Stimulated activated CD8-positive, alpha-beta memory T cell treated with anti-CD3 and anti-CD28 coated beads, Interleukin-7, amount 100 ng/mL, for 24 hours (primary cell): ENCODE measurements around the gene CDC73.
"Not testable (repeated sequence)": the region's sequence is repeated elsewhere in the genome, so short reads cannot be mapped to it uniquely, and the experiment has no call there.

ENCODE experiments used
- DNase-seq: peaks from one replicate; pipeline ENCODE4 v3.0.0-alpha.2; 2020; ENCODE audit warnings: low read depth

Gene CDC73

GRCh38 chr1:193234530-193234929 is 112.7 kb downstream of the CDC73 start:
- no peak for DNase-seq

DNA sequence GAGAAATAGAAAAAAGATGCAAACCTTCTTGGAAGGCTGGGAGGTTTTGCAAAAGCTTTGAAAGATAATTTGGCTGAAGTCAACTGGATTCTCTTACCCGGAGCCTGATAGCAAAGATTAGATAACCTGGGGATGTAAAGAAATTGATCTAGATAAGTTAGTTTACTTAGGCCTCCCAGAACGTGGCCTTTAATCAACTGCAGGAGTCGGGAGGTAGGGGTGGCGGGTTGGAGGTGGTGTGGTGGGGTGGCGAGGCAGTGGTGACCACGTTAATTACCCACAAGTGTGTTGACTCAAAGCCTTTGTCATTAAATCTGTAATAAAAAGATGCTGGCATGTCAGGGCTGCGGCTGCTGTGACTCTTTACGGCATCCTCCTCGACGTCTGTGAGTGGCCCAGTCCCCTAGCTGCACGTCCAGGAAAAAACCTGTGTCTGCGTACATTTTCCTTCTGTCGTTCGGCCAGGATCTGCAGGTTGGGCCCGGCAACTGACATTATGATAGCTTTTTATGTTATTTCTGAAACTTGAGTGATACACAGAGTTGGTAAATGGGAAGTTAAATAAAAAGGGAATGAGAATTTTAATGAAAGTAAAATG is 115.6 kb downstream of the CDC73 start:
- no peak for DNase-seq

- no peak for DNase-seq
These were observed 118.8 kb downstream of the CDC73 start for GRCh38 chr1:193240609-193241008.

DNA sequence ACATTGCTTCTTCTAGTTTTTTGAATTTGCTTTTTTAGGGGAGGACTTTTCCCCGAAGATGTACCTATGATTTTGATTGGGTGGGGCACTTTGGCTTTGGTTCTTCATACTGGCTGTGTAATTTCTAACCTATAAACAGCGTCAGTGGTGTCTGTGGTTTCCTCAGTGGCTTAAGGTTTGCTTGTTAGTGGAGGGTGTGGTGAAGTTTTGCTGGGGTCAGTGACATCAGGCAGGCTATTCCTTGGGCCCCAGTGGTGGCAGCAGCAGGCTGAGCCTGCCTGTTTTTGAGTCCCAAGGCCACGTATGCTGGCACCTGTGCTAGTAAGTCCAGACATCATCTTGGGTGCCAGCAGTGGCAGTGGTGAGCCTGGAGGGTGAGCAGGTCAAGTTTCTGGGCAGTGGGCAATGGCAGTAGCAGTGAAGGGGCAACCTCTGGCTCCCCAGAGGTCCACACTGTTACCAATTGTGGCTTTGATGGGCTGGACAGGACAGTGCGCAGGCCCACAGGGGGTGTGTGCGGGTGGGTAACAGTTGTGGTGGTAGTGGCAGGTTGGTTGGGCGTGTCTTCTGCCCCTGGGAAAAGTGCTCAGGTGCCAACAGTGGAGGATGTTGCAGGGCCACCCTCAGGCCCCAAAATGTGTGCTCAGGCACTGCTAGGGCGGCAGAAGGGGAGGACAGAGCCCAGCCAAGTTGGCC is 119.4 kb downstream of the CDC73 start:
- no peak for DNase-seq

DNA sequence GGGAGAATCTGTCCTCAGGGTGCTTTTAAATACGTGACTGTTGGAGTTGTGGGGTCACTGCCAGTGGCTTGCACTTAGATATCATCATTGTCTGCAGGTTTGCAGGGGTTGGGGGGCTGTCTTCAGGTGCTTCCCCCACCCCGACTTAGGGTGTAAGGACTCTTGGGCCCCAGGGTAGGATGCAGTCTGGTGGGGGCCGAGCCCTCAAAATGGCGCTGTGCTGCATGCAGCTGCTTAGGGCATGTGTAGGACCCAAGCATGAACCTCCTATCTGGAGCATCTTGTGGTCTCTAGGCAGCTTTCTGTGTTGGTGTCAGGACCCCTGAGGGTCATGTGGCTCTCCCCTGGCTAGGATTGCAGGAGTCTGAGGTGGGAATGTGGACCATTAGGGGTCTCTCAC is 120.2 kb downstream of the CDC73 start:
- DNase-seq, result no peak

- no peak for DNase-seq
These were observed 127.4 kb downstream of the CDC73 start for GRCh38 chr1:193249187-193249586.

- DNase-seq, result no peak
These were observed 130.1 kb downstream of the CDC73 start for GRCh38 chr1:193251950-193252349.

DNA sequence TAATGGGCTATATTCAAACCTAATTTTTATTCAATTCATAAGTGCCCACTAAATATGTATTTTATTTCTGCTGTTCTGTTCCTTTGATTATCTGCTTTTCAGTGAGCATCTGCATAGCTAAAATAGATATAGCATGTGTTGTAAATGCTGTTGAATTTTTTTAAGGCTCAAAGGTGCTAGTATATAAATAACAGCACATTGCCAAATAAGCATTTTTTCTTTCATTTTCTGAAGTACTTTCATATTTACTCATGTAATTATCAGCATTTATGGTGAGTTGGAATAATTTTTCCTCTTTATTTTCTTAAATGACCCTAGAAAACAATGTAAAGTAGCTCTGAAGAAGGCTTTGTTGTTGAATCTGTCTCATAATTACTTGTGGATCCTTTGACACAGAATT is 134.2 kb downstream of the CDC73 start:
- DNase-seq, result no peak

DNA sequence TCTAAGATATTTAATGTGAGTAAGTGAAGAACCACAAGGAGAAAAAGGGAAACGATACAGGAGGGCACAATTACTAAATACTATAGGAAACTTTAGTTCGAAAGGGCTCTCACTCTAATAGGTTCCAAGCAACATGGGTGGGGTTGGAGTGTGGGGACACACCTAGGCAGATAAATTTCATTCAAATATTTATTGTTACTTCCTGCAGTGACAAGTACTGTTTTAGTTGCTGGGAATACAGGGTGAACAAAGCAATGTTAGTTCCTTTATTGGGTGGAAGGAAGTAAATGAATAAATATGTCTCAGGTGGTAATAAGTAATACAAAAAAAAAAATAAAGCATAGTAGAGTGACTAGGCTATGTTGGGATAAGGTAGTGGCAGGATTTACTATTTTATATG is 137.8 kb downstream of the CDC73 start:
- no peak for DNase-seq

DNA sequence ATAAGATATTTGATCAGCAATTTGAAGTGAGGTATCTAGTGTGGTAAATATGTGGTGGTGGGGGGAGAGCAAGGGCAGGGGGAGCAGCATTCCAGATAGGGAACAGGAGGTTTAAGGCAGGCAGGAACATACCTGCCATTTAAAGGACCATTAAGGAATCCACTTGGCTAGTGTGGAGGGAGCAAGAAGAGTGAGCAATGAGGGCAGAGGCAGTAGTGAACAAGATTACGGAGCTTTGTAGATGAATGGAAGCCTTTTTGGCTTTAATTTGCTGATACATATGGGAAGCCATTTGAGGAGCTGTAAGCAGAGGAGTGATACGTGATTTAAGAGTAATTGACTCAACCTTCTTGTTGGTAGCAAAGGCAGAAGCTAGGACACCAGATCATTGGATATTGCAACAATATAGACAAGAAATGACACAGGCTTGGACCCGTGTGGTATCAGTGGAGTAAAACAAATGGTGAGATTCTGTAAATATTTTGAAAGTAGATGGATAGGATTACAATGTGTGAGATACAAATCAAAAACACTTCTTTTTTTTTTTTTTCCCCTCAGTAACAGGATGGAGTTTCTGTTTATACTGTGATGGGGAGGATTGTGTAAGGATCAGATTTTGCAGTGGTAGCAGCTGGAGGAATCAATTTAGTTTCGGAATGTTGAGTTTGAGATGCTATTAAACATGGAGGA is 138.4 kb downstream of the CDC73 start:
- no peak for DNase-seq

DNA sequence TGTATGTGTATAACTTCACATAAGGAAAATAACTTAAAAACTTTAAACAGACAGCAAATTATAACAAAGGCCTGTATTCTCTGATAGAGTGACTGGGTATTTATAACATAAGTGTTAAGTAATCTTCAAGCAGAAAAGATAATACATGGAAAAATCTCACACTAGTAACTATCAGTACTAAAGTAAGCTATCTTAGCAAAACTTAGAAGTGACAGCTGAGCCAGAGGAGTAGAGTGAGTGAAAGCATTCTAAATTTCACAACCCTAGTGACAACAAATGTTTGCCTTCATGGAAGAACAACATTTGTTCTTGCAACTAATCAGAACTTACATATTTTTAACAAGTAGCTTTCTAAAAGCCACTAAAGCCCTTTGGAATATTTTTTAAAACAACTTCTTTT is 139.1 kb downstream of the CDC73 start:
- no peak for DNase-seq

- DNase-seq, result no peak
These were observed 140.8 kb downstream of the CDC73 start for GRCh38 chr1:193262661-193263060.

DNA sequence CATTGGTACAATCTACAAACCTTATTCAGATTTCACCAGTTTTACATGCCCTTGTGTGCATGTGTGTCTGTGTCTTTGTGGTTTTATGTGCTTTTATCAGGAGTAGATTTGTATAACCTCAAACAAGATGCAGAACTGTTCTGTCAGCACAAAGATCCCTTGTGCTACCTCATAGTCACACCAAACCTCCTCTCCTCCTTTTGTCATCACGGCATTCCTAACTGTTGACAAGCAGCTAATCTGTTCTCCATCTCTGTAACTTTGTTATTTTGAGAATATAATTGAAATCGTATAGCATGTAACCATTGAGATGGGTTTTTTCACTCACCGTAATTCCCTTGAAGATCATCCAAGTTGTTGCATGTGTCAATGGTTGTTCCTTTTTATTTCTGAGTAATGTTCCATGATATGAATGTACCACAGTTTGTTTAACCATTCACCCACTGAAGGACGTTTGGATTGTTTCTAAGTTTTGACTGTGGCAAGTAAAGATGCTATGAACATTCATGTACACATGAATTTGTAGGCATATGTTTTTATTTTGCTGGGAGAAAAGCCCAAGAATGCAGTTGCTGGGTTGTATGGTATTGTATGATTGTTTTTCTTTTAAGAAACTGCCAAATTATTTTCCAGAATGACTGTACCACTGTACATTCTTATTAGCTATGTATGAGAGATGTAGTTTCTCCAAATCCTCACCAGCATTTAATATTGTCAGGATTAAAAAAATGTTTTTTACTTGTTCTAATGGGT is 142.7 kb downstream of the CDC73 start:
- DNase-seq, result no peak

DNA sequence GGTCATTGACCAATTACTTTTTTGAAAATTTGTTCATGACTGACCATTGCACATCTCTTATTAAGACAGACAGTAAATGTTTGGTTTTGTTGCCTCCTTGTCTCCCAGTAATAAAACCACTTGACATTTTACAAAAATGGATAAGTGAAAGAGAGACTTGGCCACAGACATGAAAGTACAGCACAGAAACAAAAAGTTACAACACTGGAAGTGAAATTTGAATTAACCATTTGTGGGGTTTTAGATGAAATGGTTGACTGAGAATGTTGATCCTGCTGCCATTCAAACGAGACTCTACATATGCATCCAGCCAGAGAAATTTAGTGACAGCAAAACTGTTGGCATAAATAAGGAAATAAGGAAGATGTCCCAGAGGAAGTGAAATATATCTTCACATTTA is 143.9 kb downstream of the CDC73 start:
- DNase-seq, result no peak

- DNase-seq, result not testable (repeated sequence)
These were observed 145.0 kb downstream of the CDC73 start for GRCh38 chr1:193266794-193267193.

GRCh38 chr1:193270996-193271395 is 149.2 kb downstream of the CDC73 start:
- no peak for DNase-seq

GRCh38 chr1:193275773-193276172 is 153.9 kb downstream of the CDC73 start:
- no peak for DNase-seq

DNA sequence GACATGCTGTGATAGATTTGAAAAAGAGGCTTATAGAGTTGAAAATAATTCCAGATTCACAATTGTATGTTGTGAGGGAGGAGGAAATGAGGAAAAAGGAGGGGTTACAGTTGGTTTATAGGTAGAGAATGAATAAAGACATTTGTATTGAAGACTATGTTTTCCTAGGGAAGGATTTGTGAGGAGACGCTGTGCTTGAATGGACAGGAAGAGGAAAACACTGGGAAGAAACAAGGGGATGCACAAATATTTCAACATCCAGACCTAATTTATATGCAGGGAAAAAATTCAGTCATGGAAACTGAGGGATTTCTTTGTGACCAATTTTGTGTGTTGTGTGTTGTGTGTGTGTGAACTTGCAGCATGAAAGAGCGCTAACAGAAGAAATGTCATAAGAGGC is 157.1 kb downstream of the CDC73 start:
- DNase-seq, result no peak

- DNase-seq, result no peak
These were observed 160.1 kb downstream of the CDC73 start for GRCh38 chr1:193281894-193282293.

DNA sequence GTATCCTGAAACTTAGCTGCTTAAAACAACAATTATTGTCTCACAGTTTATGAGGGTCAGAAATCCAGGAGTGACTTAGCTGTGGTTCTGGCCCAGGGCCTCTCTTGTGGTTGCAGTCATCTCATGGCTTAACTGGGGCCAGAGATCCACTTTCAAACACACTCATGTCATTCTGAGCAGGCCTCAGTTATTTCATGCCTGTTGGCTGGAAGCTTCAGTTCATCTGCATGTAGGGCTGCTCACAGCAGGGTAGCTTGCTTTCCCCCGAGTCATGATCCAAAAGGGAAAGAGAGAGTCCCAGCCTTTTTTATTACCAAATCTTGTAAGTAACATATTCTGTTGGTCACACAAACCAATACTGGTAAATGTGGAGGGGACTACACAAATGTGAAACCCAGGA is 161.2 kb downstream of the CDC73 start:
- no peak for DNase-seq

- no peak for DNase-seq
These were observed 162.4 kb downstream of the CDC73 start for GRCh38 chr1:193284219-193284618.

DNA sequence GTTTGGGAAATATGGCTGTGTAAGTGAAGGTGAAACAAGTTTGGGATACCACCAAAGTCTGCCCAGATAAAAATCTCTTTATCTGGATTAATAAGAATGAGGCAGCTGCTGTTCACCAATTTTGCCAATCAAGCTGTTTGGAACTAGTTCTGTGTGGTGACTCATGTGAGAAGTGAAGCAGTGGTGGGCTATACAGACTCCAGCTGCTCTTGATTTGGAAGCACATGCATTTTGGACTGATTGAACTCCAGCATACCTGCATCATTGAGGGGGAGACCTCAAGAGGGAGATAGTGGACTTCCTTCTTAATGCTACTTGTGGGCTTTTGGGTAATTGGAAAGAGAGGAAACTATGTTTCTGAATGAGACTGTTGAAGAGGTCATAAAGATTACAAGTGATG is 163.8 kb downstream of the CDC73 start:
- DNase-seq, result no peak

DNA sequence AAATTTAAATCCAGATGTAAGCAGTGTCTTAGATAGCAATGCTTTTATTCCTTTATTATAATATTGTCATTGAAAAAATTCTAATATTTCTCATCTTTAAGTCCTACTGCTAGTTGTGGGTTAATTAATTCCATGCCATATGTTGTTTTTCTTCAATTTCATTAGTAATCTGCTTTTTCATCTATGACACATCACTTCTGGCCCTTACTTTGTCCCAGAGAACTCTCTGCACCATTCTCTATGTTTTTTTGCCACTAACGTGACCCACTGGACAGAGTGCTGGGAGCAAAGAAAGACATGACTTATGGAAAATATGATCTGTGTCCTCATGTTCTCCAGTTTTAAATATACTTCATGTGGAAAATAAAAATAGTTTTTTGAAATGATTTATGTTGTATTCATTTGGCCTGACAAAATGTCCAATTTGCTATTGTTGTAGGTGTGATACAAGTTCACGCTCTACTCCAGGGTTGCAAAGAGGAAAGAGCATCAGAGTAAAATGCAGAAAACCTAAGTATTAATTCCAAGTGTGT is 166.8 kb downstream of the CDC73 start:
- DNase-seq, result not testable (repeated sequence)
